Neural progenitor cell (in vitro differentiated cells): ENCODE results near the gene PORCN.

ENCODE experiments used
- CTCF ChIP-seq: fragments of 200-600 bp; sonication (generic); IDR thresholded peaks from 2 replicates; pipeline ENCODE4 v1.5.1; 2017; ENCODE audit warnings: antibody characterized with exemption, mild to moderate bottlenecking
- EZH2 ChIP-seq: fragments of 200-600 bp; sonication (generic); IDR thresholded peaks from 2 replicates; pipeline ENCODE4 v1.6.1; 2017; ENCODE audit warnings: antibody characterized with exemption, mild to moderate bottlenecking, moderate library complexity
- EZH2phosphoT487 ChIP-seq: fragments of 200-600 bp; sonication (generic); IDR thresholded peaks from 2 replicates; pipeline ENCODE4 v1.6.1; 2017; ENCODE audit warnings: antibody characterized with exemption

- TF ChIP-seq CTCF, result no peak
- TF ChIP-seq EZH2, result no peak
- TF ChIP-seq EZH2phosphoT487, result no peak
Measured at GRCh38 chrX:48512371-48512935, 3.7 kb downstream of the PORCN start.
